H1 (cell line): Measurements from ENCODE around the gene PTPRO. TPM values are rescaled to one million over a fixed set of nuclear protein-coding genes. Genes with fewer than 3 reads are reported as not detected.
A peak's percentile ranks its signal among the peaks of the same experiment; 100 is the strongest.

ENCODE experiments used
- CTCF ChIA-PET: fragments of 300-600 bp; sonication (Branson Sonifier 250); formaldehyde crosslinking; loops from one replicate; lab custom pipeline; 2021; ENCODE audit not compliant: partially characterized antibody; lab: Charles Lee
- POLR2A ChIA-PET: fragments of 300-600 bp; sonication (Branson Sonifier 250); formaldehyde crosslinking; loops from one replicate; lab custom pipeline; 2021; ENCODE audit warnings: inconsistent platforms; ENCODE audit not compliant: partially characterized antibody; lab: Charles Lee
- DNase-seq, 2 experiments: peaks; one replicate each; pipeline versions ENCODE4 v3.0.0 to v3.0.0-alpha.2; 2010 to 2022; ENCODE audit warnings: low spot score in 2 of 2, low read depth in 1 of 2, mixed read lengths in 1 of 2
- FAIRE-seq: peaks from 2 replicates; lab custom pipeline; 2011; peaks lifted over from hg19 to GRCh38; lab: Jason Lieb, UNC
- H2AFZ ChIP-seq: 2 replicates; pipeline ENCODE4 v1.8.1; 2012; ENCODE audit warnings: low read length, inconsistent platforms
- H2AK5ac ChIP-seq: 2 replicates; pipeline ENCODE4 v1.6.1; 2013; ENCODE audit warnings: low read depth, low read length
- H2BK120ac ChIP-seq: replicated peaks from 2 replicates; pipeline ENCODE3; 2013; ENCODE audit warnings: low read depth, low read length, inconsistent platforms
- H2BK12ac ChIP-seq: 2 replicates; pipeline ENCODE4 v1.6.1; 2013; ENCODE audit warnings: low read depth, low read length
- H2BK15ac ChIP-seq: 2 replicates; pipeline ENCODE4 v1.6.1; 2013; ENCODE audit warnings: low read length
- H2BK20ac ChIP-seq: 2 replicates; pipeline ENCODE4 v1.6.1; 2013; ENCODE audit warnings: low read length
- H2BK5ac ChIP-seq: 2 replicates; pipeline ENCODE4 v1.6.1; 2013; ENCODE audit warnings: low read depth, low read length
- H3K14ac ChIP-seq: 2 replicates; pipeline ENCODE4 v1.6.1; 2013; ENCODE audit warnings: inconsistent platforms; ENCODE audit not compliant: insufficient read length
- H3K18ac ChIP-seq: 2 replicates; pipeline ENCODE4 v1.6.1; 2013; ENCODE audit warnings: low read length; ENCODE audit errors: extremely low read depth
- H3K23ac ChIP-seq: 2 replicates; pipeline ENCODE4 v1.6.1; 2013; ENCODE audit warnings: inconsistent platforms; ENCODE audit not compliant: insufficient read length
- H3K23me2 ChIP-seq: 2 replicates; pipeline ENCODE4 v1.6.1; 2013; ENCODE audit warnings: low read depth, low read length
- H3K27ac ChIP-seq: 2 replicates; pipeline ENCODE4 v1.6.1; 2011; ENCODE audit warnings: low read depth, low read length, inconsistent platforms
- H3K27me3 ChIP-seq, 4 experiments: replicated peaks in 1 of 4; 1 replicate in 1 of 4; 2 replicates in 3 of 4; pipeline versions ENCODE4 v1.6.1 to v1.8.1; 2011 to 2013; ENCODE audit warnings: low read length in 3 of 4, mild to moderate bottlenecking in 3 of 4, inconsistent platforms in 2 of 4, mixed read lengths in 2 of 4, moderate library complexity in 1 of 4; ENCODE audit not compliant: control insufficient read depth in 3 of 4, insufficient read depth in 3 of 4; ENCODE audit errors: extremely low read depth in 1 of 4
- H3K36me3 ChIP-seq, 4 experiments: 2 replicates each; pipeline versions ENCODE4 v1.6.1 to v1.8.1; 2011 to 2013; ENCODE audit warnings: mild to moderate bottlenecking in 4 of 4, low read length in 3 of 4, moderate library complexity in 2 of 4, control low read depth in 1 of 4, inconsistent platforms in 1 of 4; ENCODE audit not compliant: insufficient read depth in 4 of 4, control insufficient read depth in 2 of 4
- H3K4ac ChIP-seq: replicated peaks from 2 replicates; pipeline ENCODE3; 2013; ENCODE audit warnings: low read length, low read depth, mixed read lengths, inconsistent platforms; ENCODE audit not compliant: insufficient read length
- H3K4me1 ChIP-seq, 4 experiments: replicated peaks in 1 of 4; 1 replicate in 1 of 4; 2 replicates in 3 of 4; pipeline versions ENCODE4 v1.6.1 to v1.8.1; 2011 to 2013; ENCODE audit warnings: low read length in 3 of 4, inconsistent platforms in 2 of 4, mixed read lengths in 1 of 4; ENCODE audit not compliant: insufficient read depth in 4 of 4, control insufficient read depth in 3 of 4
- H3K4me2 ChIP-seq, 2 experiments: 2 replicates each; pipeline versions ENCODE4 v1.6.1 to v1.8.1; 2011 to 2013; ENCODE audit warnings: low read depth in 2 of 2, low read length in 2 of 2, control low read depth in 1 of 2, inconsistent platforms in 1 of 2, mild to moderate bottlenecking in 1 of 2; ENCODE audit not compliant: insufficient read depth in 1 of 2
- H3K4me3 ChIP-seq, 4 experiments: fragments of 200-600, 300-600 bp in 1 of 4; sonication (generic), shearing (Covaris generic), sonication (Bioruptor Twin) in 1 of 4; 2 replicates each; pipeline versions ENCODE4 v1.5.1 to v1.8.1; 2011 to 2016; ENCODE audit warnings: low read length in 4 of 4, low read depth in 3 of 4, control low read depth in 2 of 4, inconsistent platforms in 2 of 4, mild to moderate bottlenecking in 2 of 4, mixed read lengths in 1 of 4, moderate library complexity in 1 of 4; ENCODE audit not compliant: insufficient read depth in 2 of 4; ENCODE audit errors: extremely low read depth in 1 of 4
- H3K56ac ChIP-seq: replicated peaks from 2 replicates; pipeline ENCODE3; 2013; ENCODE audit warnings: low read depth, mild to moderate bottlenecking, mixed read lengths, low read length, inconsistent platforms; ENCODE audit not compliant: insufficient read length
- H3K79me1 ChIP-seq: 2 replicates; pipeline ENCODE4 v1.6.1; 2013; ENCODE audit warnings: low read depth, low read length, control low read depth
- H3K79me2 ChIP-seq, 2 experiments: 2 replicates each; pipeline versions ENCODE4 v1.6.1 to v1.8.1; 2012 to 2013; ENCODE audit warnings: low read length in 2 of 2, mild to moderate bottlenecking in 2 of 2, inconsistent platforms in 1 of 2; ENCODE audit not compliant: insufficient read depth in 2 of 2, control insufficient read depth in 1 of 2
- H3K9ac ChIP-seq, 4 experiments: replicated peaks in 1 of 4; 1 replicate in 1 of 4; 2 replicates in 3 of 4; pipeline versions ENCODE4 v1.6.1 to v1.8.1; 2011 to 2013; ENCODE audit warnings: low read depth in 3 of 4, low read length in 3 of 4, control low read depth in 2 of 4, mild to moderate bottlenecking in 2 of 4, moderate library complexity in 2 of 4, inconsistent platforms in 1 of 4; ENCODE audit errors: extremely low read depth in 1 of 4
- H3K9me3 ChIP-seq, 2 experiments: 2 replicates each; pipeline versions ENCODE4 v1.6.1 to v1.8.1; 2012 to 2013; ENCODE audit warnings: mild to moderate bottlenecking in 2 of 2, moderate library complexity in 2 of 2, control low read depth in 1 of 2, inconsistent platforms in 1 of 2, low read depth in 1 of 2, low read length in 1 of 2, mixed read lengths in 1 of 2; ENCODE audit not compliant: insufficient read depth in 2 of 2
- H4K20me1 ChIP-seq, 2 experiments: replicated peaks in 1 of 2; 2 replicates each; pipeline versions ENCODE3 to v1.8.1; 2011 to 2013; ENCODE audit warnings: inconsistent platforms in 2 of 2, low read length in 2 of 2, mild to moderate bottlenecking in 1 of 2; ENCODE audit not compliant: insufficient read depth in 2 of 2, control insufficient read depth in 1 of 2
- H4K5ac ChIP-seq: 2 replicates; pipeline ENCODE4 v1.6.1; 2013; ENCODE audit warnings: low read length, low read depth, mixed read lengths, inconsistent platforms; ENCODE audit not compliant: insufficient read length
- H4K8ac ChIP-seq: 2 replicates; pipeline ENCODE4 v1.8.0; 2013; ENCODE audit warnings: mild to moderate bottlenecking, moderate library complexity, low read length, inconsistent platforms; ENCODE audit not compliant: insufficient read depth; ENCODE audit errors: extremely low read depth
- H4K91ac ChIP-seq: replicated peaks from 2 replicates; pipeline ENCODE3; 2013; ENCODE audit warnings: low read length, mixed read lengths, inconsistent platforms; ENCODE audit not compliant: insufficient read length
- BCL11A ChIP-seq, 2 experiments: IDR thresholded peaks; one replicate each; pipeline ENCODE4 v1.6.1; 2011; ENCODE audit warnings: low read depth in 2 of 2, low read length in 2 of 2, mild to moderate bottlenecking in 2 of 2
- CREB1 ChIP-seq: IDR thresholded peaks from 2 replicates; pipeline ENCODE4 v1.6.1; 2012; ENCODE audit warnings: inconsistent platforms
- HDAC6 ChIP-seq: IDR thresholded peaks from one replicate; pipeline ENCODE4 v1.7.1; 2012; ENCODE audit warnings: low read depth, mild to moderate bottlenecking, inconsistent platforms, low read length, moderate library complexity
- JUN ChIP-seq: IDR thresholded peaks from 2 replicates; pipeline ENCODE4 v1.6.1; 2011; ENCODE audit warnings: low read depth, mild to moderate bottlenecking, improper control_type of control experiment, low read length
- POLR2AphosphoS5 ChIP-seq: IDR thresholded peaks from 2 replicates; pipeline ENCODE4 v1.6.1; 2011; ENCODE audit warnings: low read depth, low read length
- POU5F1 ChIP-seq: IDR thresholded peaks from 2 replicates; pipeline ENCODE4 v1.6.1; 2011; ENCODE audit warnings: low read depth, mild to moderate bottlenecking, low read length, moderate library complexity
- RBBP5 ChIP-seq: IDR thresholded peaks from 2 replicates; pipeline ENCODE4 v1.7.1; 2012; ENCODE audit warnings: low read depth, mild to moderate bottlenecking, inconsistent platforms, low read length, moderate library complexity, borderline replicate concordance
- RXRA ChIP-seq: IDR thresholded peaks from 2 replicates; pipeline ENCODE4 v1.6.1; 2011; ENCODE audit warnings: low read depth, mild to moderate bottlenecking, low read length, moderate library complexity; ENCODE audit not compliant: insufficient read depth
- SAP30 ChIP-seq: fragments of 300-600 bp; sonication (generic); IDR thresholded peaks from 2 replicates; pipeline ENCODE4 v1.7.1; 2012; ENCODE audit warnings: low read length, moderate library complexity, mild to moderate bottlenecking, inconsistent platforms; ENCODE audit not compliant: insufficient read depth, insufficient replicate concordance
- SIN3A ChIP-seq, 2 experiments: IDR thresholded peaks in 1 of 2; conservative IDR thresholded peaks in 1 of 2; 2 replicates each; pipeline ENCODE4 v1.6.1; 2011 to 2012; ENCODE audit warnings: low read length in 2 of 2, improper control_type of control experiment in 1 of 2, low read depth in 1 of 2, mild to moderate bottlenecking in 1 of 2
- SIX5 ChIP-seq: IDR thresholded peaks from 2 replicates; pipeline ENCODE4 v1.6.1; 2011; ENCODE audit warnings: mild to moderate bottlenecking, low read depth, low read length
- SP2 ChIP-seq: IDR thresholded peaks from 2 replicates; pipeline ENCODE4 v1.6.1; 2012; ENCODE audit warnings: mild to moderate bottlenecking, low read length, inconsistent platforms
- TCF12 ChIP-seq: IDR thresholded peaks from 2 replicates; pipeline ENCODE4 v1.6.1; 2011; ENCODE audit warnings: low read depth, mild to moderate bottlenecking, low read length
- WGBS, 2 experiments: shearing (Covaris generic) in 1 of 2; methylation state at CpG; one replicate each; pipeline versions ENCODE4 v1.1.6 to v1.1.7; 2013 to 2015; ENCODE audit warnings: low lambda C conversion rate in 2 of 2, mixed read lengths in 2 of 2, inconsistent platforms in 1 of 2, low coverage in 1 of 2, missing lambda C conversion rate in 1 of 2; ENCODE audit not compliant: insufficient replicate concordance in 2 of 2, insufficient coverage in 1 of 2, insufficient read length in 1 of 2; ENCODE audit errors: extremely low coverage in 1 of 2, missing lambda C conversion rate in 1 of 2; 5-methylcytosine and 5-hydroxymethylcytosine counted together
- polyA plus RNA-seq, 7 experiments: library from polyadenylated mRNA; depleted of rRNA in 3 of 7; stranded (reverse) in 5 of 7; unstranded in 2 of 7; fragments of >200 nt in 5 of 7; fragments of 200-250 nt in 2 of 7; gene quantifications; 1 replicate in 5 of 7; 2 replicates in 1 of 7; 4 replicates in 1 of 7; pipeline versions ENCODE4 v1.2.1 to v1.2.3, GENCODE V29; 2011 to 2013; ENCODE audit warnings: missing spikeins in 2 of 7, mixed read lengths in 2 of 7
- total RNA-seq: library from RNA; stranded (reverse); fragmentation: NEBNext Ultra II Directional; extraction: Animal tissue kit (Norgen Biotek cat#: 25700); gene quantifications from 2 replicates; pipeline ENCODE4 v1.2.1, GENCODE V29; 2021
- TF ChIP-seq, protein P1 (sequence below): IDR thresholded peaks from 2 replicates; pipeline ENCODE4 v1.6.1; 2012; ENCODE audit warnings: inconsistent platforms

The PTPRO gene
- total and polyA plus RNA-seq, 2 of the 8 experiments (the other 6 are each of a cell fraction or from before 2014, with no cell fraction given): 0.73 to 1.7 TPM

DNA sequence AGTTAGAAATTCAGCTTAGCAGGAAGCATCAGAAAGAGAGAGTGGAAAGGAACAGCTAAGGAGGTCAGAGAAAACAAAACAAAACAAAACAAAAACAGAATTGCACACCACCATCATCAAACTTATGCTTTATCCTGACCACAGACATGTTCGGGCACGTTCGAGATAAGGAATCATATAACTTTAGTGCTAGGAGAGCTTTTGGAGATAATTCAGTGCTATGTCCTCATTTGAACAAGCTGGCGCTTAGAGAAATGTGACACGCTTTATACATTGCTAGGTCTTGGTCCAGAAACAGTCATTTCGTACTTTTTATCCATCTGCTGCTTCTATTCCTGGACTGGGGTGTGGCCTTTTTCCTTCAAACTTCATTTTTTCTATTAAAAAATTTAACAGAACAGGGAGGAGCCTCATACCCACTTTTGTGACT, 213.1 kb downstream of the PTPRO start:
- H2BK5ac ChIP-seq: peak overlapping the region; percentile 2; the same call in 1 of the 2 replicates
- no peak overlapping the region for H3K14ac ChIP-seq
- FAIRE-seq (no peak), DNase-seq (no peak)
- H3K9me3 ChIP-seq: no peaks in the 10 kb centered on the region
- H2BK120ac ChIP-seq: no peak overlapping the region
- no peaks in the 10 kb centered on the region for H4K20me1 ChIP-seq
- CTCF ChIA-PET: interaction anchor here (0.5 to 4.0 kb wide), 6 partner anchors 34 to 322 kb away, joined by 3 to 25 read pairs (median 5); no protein-coding TSS in a partner anchor
- 91% methylated on average over 6 of the region's 6 CpGs; no CpG with 5 or more reads in 1 of the 2 experiments for WGBS, 2 experiments
- no peak overlapping the region for H3K4me3 ChIP-seq
- H2BK15ac ChIP-seq: no peak overlapping the region
- no peak overlapping the region for H3K4me2 ChIP-seq
- POLR2A ChIA-PET: no interaction called here
- no peak overlapping the region for H3K27ac ChIP-seq
- no peak overlapping the region for H3K18ac ChIP-seq
- no peaks in the 10 kb centered on the region for H3K36me3 ChIP-seq
- H3K79me2 ChIP-seq: no peaks in the 10 kb centered on the region
- H3K56ac ChIP-seq: no peak overlapping the region
- no peak overlapping the region for H2BK12ac ChIP-seq
- no peak overlapping the region for H4K8ac ChIP-seq
- H2AK5ac ChIP-seq: no peak overlapping the region
- no peak overlapping the region for H4K91ac ChIP-seq
- H4K5ac ChIP-seq: no peak overlapping the region
- no peak overlapping the region for H2BK20ac ChIP-seq
- H3K4me1 ChIP-seq: no peaks in the 10 kb centered on the region
- H3K9ac ChIP-seq: no peak overlapping the region
- peak overlapping the region; percentile 99 for H2AFZ ChIP-seq
- H3K27me3 ChIP-seq: no peaks in the 10 kb centered on the region
- H3K23me2 ChIP-seq: no peaks in the 10 kb centered on the region
- no peak overlapping the region for H3K4ac ChIP-seq
- no peak overlapping the region for H3K23ac ChIP-seq
- H3K79me1 ChIP-seq: no peaks in the 10 kb centered on the region
- TF ChIP-seq JUN (no peak), RBBP5 (no peak), CREB1 (no peak), SIN3A (conservative IDR thresholded peaks at IDR 0.05 in 1 of 2, IDR thresholded peaks at IDR 0.05 in 1 of 2; ENCODE audit: low read depth in 1 of 2, low read length in 2 of 2) (no peak), SP2 (no peak), POLR2AphosphoS5 (no peak), RXRA (no peak), BCL11A (IDR thresholded peaks at IDR 0.05; ENCODE audit: low read depth in 2 of 2, low read length in 2 of 2) (no peak), TCF12 (no peak), SIX5 (no peak), HDAC6 (no peak), SAP30 (no peak), POU5F1 (no peak)
- TF ChIP-seq, protein P1, sequence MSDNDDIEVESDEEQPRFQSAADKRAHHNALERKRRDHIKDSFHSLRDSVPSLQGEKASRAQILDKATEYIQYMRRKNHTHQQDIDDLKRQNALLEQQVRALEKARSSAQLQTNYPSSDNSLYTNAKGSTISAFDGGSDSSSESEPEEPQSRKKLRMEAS: no peak
